HCT116 (cell line): ENCODE data around the gene SEC16A.

Experiments used
- ELF1 ChIP-seq: IDR thresholded peaks from 2 replicates; pipeline ENCODE4 v1.6.1; 2012; ENCODE audit warnings: low read depth, borderline replicate concordance
- ZFX ChIP-seq: fragments of 450-650 bp; IDR thresholded peaks from 2 replicates; pipeline ENCODE4 v1.6.1; 2017
- TF ChIP-seq, protein P1 (sequence below): IDR thresholded peaks from 2 replicates; pipeline ENCODE4 v1.6.1; 2011; ENCODE audit warnings: mild to moderate bottlenecking, low read length, moderate library complexity; ENCODE audit not compliant: insufficient replicate concordance; ENCODE audit errors: extremely low read depth
- TF ChIP-seq, protein P2 (sequence below), 3 experiments: fragments of 200-600 bp in 1 of 3; sonication (generic) in 1 of 3; IDR thresholded peaks in 2 of 3; conservative IDR thresholded peaks in 1 of 3; 2 replicates each; pipeline ENCODE4 v1.5.1; 2012 to 2017; ENCODE audit warnings: low read depth in 2 of 3, low read length in 2 of 3, antibody characterized with exemption in 1 of 3, borderline replicate concordance in 1 of 3, control low read depth in 1 of 3, mild to moderate bottlenecking in 1 of 3, mixed read lengths in 1 of 3, mixed run types in 1 of 3, moderate library complexity in 1 of 3; ENCODE audit not compliant: insufficient read depth in 1 of 3

DNA sequence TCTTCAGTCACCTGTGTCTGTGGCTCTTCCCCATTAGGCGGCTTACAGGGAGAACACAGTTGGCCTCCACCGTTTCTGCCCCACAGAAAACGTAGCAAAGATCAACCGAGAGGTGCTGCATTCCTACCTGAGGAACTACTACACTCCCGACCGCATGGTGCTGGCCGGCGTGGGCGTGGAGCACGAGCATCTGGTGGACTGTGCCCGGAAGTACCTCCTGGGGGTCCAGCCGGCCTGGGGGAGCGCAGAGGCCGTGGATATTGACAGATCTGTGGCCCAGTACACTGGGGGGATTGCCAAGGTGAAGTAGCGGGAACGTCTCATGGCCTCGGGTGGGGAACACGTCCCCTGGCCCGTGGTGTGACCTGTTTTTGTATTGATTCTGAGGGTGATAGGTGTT is 65.9 kb downstream of the SEC16A start:
- TF ChIP-seq ELF1 = no peak
- TF ChIP-seq, protein P1, sequence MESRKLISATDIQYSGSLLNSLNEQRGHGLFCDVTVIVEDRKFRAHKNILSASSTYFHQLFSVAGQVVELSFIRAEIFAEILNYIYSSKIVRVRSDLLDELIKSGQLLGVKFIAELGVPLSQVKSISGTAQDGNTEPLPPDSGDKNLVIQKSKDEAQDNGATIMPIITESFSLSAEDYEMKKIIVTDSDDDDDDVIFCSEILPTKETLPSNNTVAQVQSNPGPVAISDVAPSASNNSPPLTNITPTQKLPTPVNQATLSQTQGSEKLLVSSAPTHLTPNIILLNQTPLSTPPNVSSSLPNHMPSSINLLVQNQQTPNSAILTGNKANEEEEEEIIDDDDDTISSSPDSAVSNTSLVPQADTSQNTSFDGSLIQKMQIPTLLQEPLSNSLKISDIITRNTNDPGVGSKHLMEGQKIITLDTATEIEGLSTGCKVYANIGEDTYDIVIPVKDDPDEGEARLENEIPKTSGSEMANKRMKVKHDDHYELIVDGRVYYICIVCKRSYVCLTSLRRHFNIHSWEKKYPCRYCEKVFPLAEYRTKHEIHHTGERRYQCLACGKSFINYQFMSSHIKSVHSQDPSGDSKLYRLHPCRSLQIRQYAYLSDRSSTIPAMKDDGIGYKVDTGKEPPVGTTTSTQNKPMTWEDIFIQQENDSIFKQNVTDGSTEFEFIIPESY = no peak
- TF ChIP-seq, protein P2, sequence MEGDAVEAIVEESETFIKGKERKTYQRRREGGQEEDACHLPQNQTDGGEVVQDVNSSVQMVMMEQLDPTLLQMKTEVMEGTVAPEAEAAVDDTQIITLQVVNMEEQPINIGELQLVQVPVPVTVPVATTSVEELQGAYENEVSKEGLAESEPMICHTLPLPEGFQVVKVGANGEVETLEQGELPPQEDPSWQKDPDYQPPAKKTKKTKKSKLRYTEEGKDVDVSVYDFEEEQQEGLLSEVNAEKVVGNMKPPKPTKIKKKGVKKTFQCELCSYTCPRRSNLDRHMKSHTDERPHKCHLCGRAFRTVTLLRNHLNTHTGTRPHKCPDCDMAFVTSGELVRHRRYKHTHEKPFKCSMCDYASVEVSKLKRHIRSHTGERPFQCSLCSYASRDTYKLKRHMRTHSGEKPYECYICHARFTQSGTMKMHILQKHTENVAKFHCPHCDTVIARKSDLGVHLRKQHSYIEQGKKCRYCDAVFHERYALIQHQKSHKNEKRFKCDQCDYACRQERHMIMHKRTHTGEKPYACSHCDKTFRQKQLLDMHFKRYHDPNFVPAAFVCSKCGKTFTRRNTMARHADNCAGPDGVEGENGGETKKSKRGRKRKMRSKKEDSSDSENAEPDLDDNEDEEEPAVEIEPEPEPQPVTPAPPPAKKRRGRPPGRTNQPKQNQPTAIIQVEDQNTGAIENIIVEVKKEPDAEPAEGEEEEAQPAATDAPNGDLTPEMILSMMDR (IDR thresholded peaks at IDR 0.05 in 2 of 3, conservative IDR thresholded peaks at IDR 0.05 in 1 of 3; ENCODE audit: borderline replicate concordance in 1 of 3, insufficient read depth in 1 of 3, low read depth in 2 of 3, low read length in 2 of 3) = no peak
- no peak for TF ChIP-seq ZFX
